Activated CD4-positive, alpha-beta T cell treated with anti-CD3 and anti-CD28 coated beads, Interleukin-2, amount 50 U/mL, for 48 hours (primary cell): Measurements from ENCODE around the gene CYP27B1.
"Not testable (repeated sequence)": the region's sequence is repeated elsewhere in the genome, so short reads cannot be mapped to it uniquely, and the experiment has no call there.

Experiments used
- DNase-seq, 2 experiments: peaks; one replicate each; pipeline ENCODE4 v3.0.0-alpha.2; 2020

Gene CYP27B1

GRCh38 chr12:57720606-57721595 is 46.0 kb downstream of the CYP27B1 start:
- DNase-seq: no peak

- no peak for DNase-seq
Measured at GRCh38 chr12:57719777-57720605, 46.9 kb downstream of the CYP27B1 start.

DNA sequence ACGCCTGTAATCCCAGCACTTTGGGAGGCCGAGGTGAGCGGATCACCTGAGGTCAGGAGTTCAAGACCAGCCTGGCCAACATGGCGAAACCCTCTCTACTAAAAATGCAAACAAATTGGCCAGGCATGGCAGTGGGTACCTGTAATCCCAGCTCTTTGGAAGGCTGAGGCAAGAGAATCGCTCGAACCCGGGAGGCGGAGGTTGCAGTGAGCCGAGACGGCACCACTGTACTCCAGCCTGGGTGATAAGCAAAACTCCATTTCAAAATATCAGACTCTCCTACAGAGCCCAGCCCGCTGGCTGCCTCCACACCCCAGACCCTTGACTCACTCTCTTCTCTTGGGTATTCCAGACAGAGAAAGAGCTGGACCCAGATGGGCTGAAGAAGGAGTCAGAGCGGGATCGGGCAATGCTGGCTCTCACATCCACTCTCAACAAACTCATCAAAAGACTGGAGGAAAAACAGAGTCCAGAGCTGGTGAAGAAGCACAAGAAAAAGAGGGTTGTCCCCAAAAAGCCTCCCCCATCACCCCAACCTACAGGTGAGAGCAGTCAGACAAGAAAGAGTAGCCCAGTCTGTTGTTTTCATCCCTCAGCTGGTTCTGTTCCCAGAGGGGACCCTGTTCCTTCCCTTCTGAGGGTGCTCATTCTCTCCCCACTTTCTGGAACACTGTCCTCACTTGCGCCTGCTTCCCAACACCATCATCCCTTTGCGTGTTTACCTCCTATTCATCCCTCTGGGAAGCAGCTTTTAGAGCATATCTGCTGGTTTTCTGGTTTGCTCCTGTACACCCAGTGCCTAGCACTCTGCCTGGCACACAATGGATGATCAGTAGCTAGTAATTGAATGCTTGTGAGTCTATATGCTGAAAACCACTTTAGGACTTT is 48.0 kb downstream of the CYP27B1 start:
- no peak for DNase-seq

DNA sequence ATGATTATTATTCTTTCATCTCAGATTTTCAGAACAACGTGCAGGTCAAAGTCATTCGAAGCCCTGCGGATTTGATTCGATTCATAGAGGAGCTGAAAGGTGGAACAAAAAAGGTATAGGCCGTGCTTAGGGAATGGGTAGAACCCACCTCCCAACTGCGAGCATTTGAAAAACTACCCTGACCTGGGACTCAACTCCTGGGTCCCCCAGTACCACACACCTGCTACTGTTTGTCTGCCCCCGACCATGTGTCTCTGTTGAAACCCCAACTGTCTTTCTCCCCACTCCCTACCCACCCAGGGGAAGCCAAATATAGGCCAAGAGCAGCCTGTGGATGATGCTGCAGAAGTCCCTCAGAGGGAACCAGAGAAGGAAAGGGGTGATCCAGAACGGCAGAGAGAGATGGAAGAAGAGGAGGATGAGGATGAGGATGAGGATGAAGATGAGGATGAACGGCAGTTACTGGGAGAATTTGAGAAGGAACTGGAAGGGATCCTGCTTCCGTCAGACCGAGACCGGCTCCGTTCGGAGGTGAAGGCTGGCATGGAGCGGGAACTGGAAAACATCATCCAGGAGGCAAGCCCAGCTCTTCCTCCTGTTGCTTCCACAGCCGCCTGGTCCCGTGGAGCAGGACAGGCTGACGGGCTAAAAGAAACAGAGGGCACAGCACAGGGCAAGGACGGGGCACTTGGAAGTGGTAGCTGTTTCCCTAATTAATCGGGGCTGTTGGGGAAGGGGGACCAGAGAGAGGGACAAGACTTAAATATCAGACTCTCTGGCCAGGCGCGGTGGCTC is 48.8 kb downstream of the CYP27B1 start:
- no peak for DNase-seq

DNA sequence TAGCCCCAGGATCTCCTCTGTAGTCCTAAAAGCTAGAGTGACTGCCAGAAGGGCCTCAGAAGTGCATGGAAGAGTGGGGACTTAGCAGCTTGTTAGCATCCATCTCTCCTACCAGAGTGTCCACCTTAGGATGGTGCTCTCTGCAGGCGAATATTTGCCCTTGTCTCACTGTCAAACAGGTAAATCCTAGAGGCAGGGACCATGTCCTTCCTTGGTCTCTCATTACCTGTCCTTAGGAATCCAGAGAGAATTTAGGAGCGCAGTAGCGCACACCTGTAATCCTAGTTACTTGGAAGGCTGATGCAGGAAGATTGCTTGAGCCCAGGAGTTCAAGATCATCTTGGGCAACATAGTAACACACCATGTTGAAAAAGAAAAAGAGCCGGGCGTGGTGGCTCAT is 49.7 kb downstream of the CYP27B1 start:
- no peak for DNase-seq

GRCh38 chr12:57716305-57716704 is 50.6 kb downstream of the CYP27B1 start:
- no peak for DNase-seq

DNA sequence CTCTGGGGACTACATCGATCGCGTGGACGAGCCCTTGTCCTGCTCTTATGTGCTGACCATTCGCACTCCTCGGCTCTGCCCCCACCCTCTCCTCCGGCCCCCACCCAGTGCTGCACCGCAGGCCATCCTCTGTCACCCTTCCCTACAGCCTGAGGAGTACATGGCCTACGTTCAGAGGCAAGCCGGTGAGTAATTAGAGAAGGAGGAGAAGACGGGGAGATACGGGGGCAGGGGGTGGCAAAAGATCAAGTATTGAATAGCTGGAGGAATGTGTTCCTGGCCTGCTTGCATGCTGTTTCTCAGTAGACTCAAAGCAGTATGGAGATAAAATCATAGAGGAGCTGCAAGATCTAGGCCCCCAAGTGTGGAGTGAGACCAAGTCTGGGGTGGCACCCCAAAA is 51.1 kb downstream of the CYP27B1 start:
- no peak for DNase-seq

GRCh38 chr12:57715036-57715748 is 51.7 kb downstream of the CYP27B1 start:
- not testable (repeated sequence) for DNase-seq

- no peak for DNase-seq
Measured at GRCh38 chr12:57713209-57713608, 53.7 kb downstream of the CYP27B1 start.

GRCh38 chr12:57712701-57713100 is 54.2 kb downstream of the CYP27B1 start:
- DNase-seq: no peak
